Stimulated activated CD8-positive, alpha-beta memory T cell treated with anti-CD3 and anti-CD28 coated beads, Interleukin-7, amount 100 ng/mL, for 4 hours (primary cell): ENCODE measurements around the gene TMEM63B.
"Not testable (repeated sequence)": the region's sequence is repeated elsewhere in the genome, so short reads cannot be mapped to it uniquely, and the experiment has no call there.

Experiments used
- DNase-seq, 2 donors: peaks; one replicate each; pipeline ENCODE4 v3.0.0-alpha.2; 2020; ENCODE audit warnings: low read depth in 2 of 2

Gene TMEM63B

DNA sequence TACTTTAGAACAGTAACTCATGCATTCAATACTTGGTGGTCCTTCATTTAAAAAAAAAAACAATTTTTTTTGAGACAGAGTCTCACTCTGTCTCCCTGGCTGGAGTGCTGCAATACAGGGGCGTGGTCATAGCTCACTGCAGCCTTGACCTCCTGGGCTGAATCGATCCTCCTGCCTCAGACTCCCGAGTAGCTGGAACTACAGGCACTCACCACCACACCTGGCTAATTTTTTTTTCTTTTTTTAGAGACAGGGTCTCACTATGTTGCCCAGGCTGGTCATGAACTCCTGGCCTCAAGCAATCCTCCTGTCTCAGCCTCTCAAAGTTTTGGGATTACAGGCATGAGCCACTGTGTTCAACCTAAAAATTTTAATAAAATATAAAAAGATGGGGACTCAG lies 17.2 kb downstream of the TMEM63B start:
- DNase-seq = not testable (repeated sequence)

DNA sequence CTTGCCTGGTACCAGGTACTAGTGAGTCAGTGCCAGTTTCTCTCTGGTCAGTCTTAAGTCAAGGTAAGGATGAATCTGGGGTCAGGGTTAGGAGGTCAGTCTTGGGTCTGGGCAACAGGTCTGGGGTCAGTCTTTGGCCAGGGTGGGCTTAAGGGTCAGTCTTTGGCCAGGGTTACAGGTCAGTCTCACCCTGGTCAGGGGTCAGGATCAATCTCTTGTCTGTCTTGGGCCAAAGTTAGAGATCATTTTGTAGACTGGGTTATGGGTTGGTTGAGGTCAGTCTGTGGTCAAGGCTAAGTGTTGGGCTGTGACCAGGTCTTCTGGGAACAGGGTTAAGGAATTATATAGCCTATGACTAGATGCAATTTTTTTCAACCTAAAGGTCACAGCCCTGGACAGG lies 18.5 kb downstream of the TMEM63B start:
- no peak for DNase-seq

DNA sequence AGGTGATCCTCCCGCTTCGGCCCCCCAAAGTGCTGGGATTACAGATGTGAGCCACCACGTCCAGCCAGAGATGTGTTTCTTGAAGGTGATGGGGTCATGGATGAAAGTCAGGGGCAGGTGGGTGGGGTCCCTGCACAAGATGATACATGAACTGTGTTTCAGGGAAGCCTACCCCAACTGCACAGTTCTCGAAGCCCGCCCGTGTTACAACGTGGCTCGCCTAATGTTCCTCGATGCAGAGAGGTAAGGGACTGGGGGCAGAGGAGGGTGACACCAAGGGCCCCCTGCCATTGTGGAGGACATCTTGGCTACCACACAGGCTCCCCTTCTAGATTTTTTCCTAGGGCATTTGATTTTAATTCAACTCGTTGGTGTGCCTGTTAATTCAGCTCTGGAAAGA lies 19.3 kb downstream of the TMEM63B start:
- no peak for DNase-seq

DNA sequence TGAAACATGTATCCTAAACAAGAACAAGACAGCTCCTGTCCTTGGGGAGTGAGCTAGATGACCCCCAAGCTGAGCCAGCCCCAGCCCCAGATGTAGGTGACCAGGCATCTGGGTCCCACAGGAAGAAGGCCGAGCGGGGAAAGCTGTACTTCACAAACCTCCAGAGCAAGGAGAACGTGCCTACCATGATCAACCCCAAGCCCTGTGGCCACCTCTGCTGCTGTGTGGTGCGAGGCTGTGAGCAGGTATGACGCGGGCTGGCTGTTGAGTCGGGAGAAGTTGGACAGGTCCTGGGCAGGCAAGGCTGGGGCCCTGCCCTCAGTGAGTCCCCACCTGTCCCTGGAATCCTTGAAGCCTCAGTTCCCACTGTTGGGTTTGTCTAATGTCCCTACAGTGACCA lies 19.9 kb downstream of the TMEM63B start:
- no peak for DNase-seq

DNA sequence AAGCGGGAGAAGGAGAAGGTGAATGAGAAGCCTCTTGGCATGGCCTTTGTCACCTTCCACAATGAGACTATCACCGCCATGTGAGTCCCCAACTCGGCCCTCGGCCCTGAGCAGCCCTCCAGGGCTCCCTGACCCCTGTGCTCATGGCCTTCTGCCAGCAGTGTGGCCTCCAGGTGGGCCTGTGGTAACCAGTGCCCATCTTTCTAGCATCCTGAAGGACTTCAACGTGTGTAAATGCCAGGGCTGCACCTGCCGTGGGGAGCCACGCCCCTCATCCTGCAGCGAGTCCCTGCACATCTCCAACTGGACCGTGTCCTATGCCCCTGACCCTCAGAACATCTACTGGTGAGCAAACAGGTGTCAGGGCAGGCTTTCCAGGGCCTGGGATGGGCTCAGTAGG lies 21.0 kb downstream of the TMEM63B start:
- no peak for DNase-seq

DNA sequence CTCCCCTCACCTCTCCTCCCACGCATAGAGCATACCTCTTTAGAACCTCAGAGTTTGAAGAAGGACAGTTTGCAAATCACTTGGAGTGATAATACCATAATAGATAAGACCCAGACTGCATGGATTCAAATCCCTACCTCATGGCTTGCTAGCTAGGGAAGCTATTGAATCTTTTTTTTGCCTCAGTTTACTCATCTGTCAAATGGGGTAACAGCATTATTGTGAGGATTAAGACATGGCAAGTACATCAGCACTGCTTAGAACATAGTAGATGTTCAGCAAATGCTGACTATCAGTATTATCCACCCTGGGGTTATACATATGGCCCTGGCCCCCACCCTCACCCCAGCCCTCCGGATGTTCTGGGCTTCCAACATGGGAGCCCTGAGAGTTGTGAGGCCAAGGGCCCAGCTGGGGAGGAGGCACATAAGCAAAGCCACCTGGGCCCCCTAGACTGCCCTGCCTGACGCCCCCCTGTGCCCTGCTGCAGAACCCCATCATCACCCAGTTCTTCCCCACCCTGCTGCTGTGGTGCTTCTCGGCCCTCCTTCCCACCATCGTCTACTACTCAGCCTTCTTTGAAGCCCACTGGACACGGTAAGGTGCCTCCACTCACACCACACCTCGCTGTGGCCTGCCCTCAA lies 22.1 kb downstream of the TMEM63B start:
- no peak for DNase-seq

DNA sequence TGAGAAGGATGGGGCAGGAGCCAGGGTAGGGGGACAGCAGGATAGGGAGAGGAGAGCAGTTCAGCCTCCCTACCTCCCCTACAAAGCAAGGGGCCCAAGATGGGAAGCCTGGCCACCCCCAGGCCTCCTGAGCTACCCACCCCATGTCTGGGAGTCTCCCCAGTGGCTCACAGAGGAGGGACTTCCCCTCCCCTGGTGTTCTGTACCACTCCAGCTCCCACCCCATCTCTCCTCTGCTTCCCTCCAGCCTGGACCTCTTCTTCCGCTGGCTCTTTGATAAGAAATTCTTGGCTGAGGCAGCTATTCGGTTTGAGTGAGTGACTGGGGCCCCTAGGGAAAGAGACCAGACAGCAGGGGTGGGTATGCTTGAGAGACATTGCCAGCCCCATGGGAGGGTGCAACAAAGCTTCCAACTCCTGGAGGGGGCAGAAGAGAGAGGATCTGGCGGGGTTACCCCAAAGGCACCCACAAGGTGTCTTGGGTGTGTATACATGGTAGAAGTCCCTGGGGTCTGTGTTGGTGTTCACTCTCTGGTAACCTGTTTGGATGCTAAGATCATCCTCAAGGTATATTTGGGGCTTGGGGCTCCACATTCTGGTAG lies 23.1 kb downstream of the TMEM63B start:
- DNase-seq = no peak

DNA sequence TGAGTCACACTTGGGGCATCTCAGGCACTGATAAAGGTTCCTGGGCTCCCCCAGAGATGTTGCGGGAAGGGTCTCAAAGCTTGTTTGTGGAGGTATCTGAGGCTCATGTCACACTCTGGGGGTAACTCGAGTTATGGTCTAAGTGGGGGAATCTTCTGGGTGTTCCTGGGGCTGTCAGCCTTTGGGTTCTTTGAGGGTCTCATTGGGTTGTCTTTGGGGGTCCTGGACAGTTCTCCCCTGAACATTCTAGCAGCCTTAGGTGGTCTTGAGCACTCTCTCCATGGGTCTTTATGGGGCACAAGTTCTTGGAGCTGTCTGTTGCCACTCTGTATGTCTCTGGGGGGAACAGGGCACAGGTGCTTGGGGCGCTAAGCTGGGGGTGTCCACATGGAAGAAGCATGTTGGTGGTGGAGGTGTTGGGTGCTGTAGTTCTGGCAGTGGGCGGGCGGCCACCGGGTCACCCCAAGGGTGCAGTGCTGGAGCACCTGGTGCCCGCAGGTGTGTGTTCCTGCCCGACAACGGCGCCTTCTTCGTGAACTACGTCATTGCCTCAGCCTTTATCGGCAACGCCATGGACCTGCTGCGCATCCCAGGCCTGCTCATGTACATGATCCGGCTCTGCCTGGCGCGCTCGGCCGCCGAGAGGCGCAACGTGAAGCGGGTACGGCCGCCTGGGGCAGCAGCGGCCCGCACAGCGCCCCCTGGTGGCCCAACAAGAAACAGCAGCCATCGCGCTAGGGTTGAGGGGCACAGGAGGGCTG lies 24.2 kb downstream of the TMEM63B start:
- peak; percentile 59 to 65 for DNase-seq

DNA sequence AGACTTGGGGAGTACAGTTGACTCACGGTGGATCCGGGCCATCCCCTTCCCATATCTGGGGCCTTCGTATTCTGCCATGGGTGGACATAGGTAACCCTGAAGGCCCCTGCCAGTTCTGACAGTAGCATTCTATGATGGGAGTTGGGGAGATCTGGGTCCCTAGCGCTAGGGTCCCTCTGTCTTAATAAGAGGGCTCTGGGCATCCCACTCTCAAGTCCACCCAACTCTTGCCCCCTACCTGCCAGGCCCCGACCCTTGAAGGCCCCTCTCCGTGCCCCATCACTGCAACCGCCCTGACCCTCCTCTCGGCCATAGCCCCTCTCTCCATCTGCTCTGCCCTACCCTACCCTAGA lies 24.7 kb downstream of the TMEM63B start:
- DNase-seq = no peak

DNA sequence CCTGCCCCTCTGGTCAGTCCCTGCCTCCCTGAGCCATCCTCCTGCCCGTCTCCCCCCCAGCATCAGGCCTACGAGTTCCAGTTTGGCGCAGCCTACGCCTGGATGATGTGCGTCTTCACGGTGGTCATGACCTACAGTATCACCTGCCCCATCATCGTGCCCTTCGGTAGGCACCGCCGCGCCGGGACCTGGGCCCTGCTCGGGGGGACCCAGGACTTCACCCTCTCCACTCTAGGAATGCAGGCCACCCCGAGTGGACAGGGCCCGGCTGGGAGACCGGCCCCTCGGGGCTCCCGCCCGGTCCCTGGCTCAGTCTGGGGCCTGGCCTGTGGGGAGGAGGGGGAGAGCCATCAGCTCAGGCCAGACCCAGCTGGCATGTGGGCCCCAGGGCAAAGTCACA lies 25.2 kb downstream of the TMEM63B start:
- no peak for DNase-seq

DNA sequence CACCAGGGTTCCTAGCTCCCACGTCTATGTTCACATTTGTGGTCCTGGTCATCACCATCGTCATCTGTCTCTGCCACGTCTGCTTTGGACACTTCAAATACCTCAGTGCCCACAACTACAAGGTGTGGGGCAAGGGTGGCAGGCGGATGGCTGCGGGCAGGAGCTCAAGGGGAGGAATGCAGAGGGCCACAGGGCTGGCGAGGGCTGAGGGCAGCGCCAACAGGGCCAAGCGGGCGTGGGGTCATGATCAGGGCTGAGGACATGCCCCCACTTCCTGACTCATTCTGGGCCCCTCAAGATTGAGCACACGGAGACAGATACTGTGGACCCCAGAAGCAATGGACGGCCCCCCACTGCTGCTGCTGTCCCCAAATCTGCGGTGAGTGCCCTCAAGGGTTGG lies 26.7 kb downstream of the TMEM63B start:
- DNase-seq = no peak

DNA sequence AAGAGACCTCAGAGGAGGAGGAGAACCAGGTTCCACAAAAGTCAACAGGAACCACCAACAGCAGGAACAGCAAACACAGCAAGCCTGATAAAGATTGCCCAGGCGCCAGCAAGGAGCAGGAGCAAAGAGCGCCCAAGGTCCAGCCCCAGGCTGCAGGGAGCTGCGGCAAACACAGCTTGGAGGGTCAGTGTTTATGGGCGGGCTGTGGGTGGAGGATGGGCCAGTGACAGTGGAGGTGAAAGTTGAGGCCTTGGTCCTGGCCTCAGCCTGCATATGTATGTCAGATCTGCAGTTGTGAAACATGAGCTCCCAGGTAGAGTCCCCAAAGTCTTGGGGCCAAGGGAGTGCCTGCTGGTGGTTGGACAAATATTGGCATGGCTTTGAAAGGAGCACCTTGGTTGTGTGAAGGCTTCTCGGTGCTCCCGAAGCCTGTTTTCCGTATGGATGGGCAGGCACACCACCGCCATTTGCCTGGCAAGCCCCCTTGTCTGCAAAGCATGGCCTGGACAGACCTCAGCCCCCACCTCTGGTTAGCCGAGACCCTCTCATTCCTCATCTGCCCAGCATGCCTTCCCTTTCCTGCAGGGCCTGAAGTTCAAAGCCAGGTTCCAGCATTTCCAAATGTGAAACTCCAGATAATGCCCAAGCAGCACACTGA lies 29.3 kb downstream of the TMEM63B start:
- no peak for DNase-seq

DNA sequence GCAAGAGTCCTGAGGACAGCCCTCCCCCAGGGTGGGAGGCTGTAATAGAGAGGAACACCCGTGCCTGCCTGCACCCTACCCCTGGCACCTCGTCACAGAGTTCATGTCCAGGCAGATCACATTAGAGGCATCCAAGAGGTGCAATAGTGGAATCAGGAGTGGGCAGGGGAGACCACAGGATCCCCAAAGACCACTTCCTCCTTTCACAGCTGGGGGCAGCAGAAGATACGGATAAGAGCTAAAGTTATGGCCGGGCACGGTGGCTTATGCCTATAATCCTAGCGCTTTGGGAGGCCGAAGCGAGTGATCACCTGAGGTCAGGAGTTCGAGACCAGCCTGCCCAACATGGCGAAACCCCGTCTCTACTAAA lies 29.8 kb downstream of the TMEM63B start:
- DNase-seq = no peak

DNA sequence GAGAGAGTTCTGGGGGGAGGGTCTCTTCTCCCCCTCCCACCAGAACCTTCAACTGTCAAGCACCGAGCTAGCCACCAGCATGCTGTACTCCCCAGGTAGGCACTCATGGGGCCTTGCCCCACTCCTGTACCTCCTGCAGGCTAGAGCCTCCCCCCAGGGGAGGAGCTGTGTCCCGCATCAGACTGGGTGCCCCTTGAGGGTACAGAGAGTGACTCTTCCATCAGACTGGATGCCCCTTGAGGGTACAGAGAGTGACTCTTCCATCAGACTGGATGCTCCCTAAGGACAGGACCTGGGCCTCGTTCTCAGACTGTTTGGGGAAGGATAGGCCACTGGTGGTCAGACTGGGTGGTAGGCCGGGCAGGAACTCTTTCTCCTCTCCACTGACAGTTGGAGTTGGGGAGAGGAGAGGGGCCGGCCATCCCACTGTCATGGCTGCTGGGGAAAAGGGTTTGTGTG lies 31.4 kb downstream of the TMEM63B start, which contains the start of gene CAPN11:
Gene CAPN11 (plus strand): TSS at position 51 of the 459 bp plus-strand sequence. CDS start 29 bp downstream, at position 80.
- DNase-seq = no peak

DNA sequence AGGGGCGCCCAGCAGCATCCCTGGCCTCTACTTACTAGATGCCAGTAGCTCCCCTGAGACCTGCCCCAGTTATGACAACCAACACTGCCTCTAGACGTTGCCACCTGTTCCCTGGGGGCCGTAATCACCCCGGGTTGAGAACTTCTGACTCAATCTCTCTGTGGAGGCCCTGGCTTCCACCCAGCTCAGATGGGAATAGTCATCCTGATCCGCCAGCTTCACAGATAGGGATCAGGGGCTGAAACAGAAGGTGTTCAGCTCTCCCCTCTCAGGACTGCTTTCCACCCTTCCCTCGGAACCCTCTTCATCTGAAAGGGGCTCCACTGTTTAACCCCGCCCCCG lies 34.6 kb downstream of the TMEM63B start:
- no peak for DNase-seq

DNA sequence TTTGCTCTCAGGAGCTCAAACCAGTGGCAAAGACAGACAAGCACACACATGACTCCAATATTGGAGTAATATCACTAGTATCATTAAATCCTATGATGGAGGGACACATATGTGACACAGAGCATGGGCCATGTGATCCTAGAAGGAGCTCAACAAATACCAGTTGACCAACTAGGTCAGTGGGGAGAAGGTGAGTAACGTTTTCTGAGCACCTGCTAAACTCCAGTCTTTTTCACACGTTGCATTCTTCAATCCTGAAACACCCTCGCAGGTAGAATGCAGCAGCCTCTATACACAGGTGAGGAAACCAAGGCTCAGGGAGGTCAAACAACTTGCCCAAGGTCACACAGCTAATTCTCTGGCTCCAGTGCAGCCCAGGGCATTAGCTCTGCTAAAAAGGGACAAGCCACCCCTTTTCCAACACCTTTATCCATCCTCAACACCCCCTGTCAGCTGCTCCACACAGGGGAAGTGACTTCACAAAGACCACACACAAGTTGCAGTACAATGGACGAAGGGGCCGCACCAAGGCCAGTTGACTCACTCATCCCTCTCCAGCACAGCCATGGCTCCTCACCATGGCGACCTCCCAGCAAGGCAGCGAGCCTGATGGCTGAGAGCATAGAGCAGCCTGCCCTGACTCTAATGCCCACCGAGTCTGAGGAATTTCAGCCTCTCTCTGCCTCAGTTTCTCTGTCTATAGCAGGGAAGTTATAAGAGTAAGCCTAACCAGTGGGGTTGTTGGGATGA lies 35.7 kb downstream of the TMEM63B start:
- no peak for DNase-seq

DNA sequence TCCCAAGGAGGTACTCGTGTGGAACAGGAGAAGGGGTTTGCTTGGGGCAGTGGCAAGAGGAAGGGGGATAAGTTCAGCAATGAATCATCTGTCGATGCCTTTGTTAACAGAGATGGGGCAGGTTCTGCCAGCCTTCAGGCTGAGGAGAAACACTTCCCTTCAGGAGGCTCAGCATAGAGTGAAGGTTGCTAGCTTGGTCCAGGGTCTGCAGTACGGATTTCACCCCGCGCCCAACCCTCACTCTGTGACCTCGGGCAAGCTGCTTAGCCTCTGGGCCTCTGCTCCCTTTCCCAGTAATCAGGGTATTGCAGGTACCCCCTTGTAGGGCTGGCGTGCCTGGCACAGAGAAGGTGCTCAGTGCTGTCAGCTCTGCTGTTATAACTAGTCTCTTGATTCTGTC lies 38.8 kb downstream of the TMEM63B start:
- no peak for DNase-seq

DNA sequence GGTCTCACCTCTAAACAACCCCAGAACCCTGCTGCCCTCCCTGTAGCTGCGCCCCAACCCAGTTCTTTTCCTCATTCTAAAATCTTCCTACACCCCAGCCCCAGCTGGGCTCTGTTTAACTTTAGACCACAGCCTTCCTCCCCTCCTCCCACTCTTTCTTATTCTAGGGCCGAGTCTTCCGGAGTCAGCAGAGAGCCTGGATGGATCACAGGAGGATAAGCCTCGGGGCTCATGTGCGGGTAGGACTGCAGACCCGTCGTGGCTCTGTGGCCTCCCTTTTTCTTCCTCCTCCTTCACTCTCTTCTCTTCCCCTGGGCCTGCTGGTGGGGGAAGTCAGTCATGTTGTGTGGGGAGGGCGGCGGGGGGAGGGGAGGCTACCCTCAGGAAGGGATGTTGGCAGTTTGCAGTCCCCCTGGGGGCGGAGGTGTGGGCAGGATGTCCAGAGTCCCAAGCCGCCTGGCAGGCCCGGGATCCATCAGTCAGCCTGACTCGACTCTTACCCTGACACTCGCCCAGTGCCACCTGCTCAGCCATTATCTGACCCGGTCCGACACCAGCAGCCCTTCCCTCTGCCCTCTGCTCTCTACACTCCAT lies 39.3 kb downstream of the TMEM63B start:
- DNase-seq = no peak

DNA sequence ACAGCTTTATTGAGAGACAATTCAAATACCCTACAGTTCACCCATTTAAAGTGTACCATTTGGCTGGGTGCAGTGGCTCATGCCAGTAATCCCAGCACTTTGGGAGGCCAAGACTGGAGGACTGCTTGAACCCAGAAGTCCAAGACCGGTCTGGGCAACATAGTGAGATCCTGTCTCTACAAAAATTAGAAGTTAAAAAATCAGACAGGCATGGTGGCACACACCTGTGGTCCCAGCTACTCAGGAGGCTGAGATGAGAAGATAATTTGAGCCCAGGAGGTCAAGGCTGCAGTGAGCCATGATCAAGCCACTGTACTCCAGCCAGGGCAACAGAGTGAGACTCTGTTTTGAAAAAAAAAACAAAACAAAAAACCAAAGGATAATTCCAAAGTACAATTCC lies 40.2 kb downstream of the TMEM63B start:
- no peak for DNase-seq

DNA sequence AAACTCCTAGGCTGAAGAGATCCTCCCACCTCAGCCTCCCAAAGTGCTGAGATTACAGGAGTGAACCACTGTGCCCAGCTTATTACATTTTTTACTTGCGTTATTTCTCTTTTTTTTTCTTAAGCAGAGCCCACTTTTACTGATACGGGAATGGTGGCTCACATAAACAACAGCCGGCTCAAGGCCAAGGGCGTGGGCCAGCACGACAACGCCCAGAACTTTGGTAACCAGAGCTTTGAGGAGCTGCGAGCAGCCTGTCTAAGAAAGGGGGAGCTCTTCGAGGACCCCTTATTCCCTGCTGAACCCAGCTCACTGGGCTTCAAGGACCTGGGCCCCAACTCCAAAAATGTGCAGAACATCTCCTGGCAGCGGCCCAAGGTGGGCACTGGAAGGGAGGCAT lies 41.8 kb downstream of the TMEM63B start:
- no peak for DNase-seq

DNA sequence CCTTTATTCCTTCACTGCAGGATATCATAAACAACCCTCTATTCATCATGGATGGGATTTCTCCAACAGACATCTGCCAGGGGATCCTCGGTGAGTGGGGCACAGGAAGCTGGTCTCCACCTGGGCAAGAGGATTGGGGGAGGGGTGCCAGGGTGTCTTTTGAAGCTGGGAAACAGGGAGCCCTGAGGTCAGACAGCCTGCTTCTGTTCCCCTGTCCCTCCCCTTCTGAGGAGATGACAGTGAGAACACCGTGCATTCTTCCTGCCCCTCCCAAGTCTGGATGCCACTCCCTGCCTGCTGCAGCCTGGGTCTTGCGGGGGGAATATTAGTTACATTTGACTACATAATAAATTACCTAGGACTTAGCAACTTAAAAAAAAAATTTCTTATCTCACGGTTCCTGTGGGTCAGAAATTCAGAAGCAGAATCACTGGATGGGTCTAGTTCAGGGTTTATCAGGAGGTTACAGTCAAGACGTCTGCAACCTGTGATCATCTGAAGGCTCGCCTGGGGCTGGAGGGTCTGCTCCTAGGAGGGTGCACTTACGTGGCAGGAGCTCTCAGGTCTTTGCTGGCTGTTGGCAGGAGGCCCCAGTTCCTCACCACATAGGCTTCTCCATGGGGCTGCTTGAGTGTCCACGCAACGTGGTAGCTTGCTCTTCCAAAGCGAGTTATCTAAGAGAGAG lies 42.7 kb downstream of the TMEM63B start:
- DNase-seq = no peak
